WTC11 (cell line): Measurements from ENCODE around the gene PDLIM7.

ENCODE experiments used
- CTCF ChIP-seq: fragments of 200-600 bp; IDR thresholded peaks from 2 replicates; pipeline ENCODE4 v1.8.0; 2022; ENCODE audit warnings: antibody characterized with exemption
- E2F4 ChIP-seq: sonication (generic); formaldehyde crosslinking; IDR thresholded peaks from 2 replicates; pipeline ENCODE4 v1.8.1; 2022; ENCODE audit warnings: low read depth, mild to moderate bottlenecking, moderate library complexity, missing genetic modification reagents, borderline replicate concordance
- FOXK1 ChIP-seq: sonication (generic); formaldehyde crosslinking; IDR thresholded peaks from 2 replicates; pipeline ENCODE4 v1.8.0; 2022; ENCODE audit warnings: mild to moderate bottlenecking, moderate library complexity, missing genetic modification reagents
- RELA ChIP-seq: sonication (generic); formaldehyde crosslinking; IDR thresholded peaks from 2 replicates; pipeline ENCODE4 v1.8.1; 2022; ENCODE audit warnings: missing genetic modification reagents, mild to moderate bottlenecking, borderline replicate concordance
- SMAD3 ChIP-seq: sonication (generic); formaldehyde crosslinking; IDR thresholded peaks from 2 replicates; pipeline ENCODE4 v1.8.0; 2022; ENCODE audit warnings: missing genetic modification reagents, mild to moderate bottlenecking, borderline replicate concordance

GRCh38 chr5:177448244-177448950 is 49.0 kb downstream of the PDLIM7 start:
- TF ChIP-seq FOXK1: no peak
- TF ChIP-seq E2F4 (CRISPR knock-in tag): no peak
- TF ChIP-seq RELA (CRISPR knock-in tag): no peak
- TF ChIP-seq CTCF: no peak
- TF ChIP-seq SMAD3 (CRISPR knock-in tag): no peak
